WI38 (cell line): ENCODE measurements around the gene INPP5D.

Source experiments
- H3K4me3 ChIP-seq: 2 replicates; pipeline ENCODE4 v1.5.1; 2011; ENCODE audit warnings: low read depth, mild to moderate bottlenecking, control low read depth, low read length
- TF ChIP-seq, protein P1 (sequence below): IDR thresholded peaks from 2 replicates; pipeline ENCODE4 v1.5.1; 2012; ENCODE audit warnings: low read depth, mild to moderate bottlenecking, control low read depth, low read length

The INPP5D gene

DNA sequence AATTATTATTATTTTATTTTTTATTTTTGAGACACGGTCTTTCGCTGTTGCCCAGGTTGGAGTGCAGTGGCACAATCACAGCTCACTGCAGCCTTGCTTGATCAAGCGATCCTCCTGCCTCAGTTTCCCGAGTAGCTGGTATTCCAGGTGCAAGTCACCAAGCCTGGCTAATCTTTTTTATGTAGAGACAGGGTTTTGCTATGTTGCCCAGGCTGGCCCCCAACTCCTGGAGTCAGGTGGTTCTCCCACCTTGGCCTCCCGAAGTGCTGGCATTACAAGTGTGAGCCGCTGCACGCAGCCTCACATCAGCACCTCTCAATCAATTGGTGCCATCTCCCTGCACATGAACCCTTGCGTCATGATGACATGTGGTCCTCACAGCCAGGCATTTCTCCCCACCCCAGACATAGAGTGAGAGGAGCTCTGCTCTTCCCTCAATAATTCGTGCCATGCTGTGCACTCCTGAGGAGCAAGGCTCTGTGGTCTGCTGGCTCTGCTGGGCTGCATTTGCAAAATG lies 5.9 kb downstream of the INPP5D start:
- H3K4me3 ChIP-seq: no peak overlapping the region
- TF ChIP-seq, protein P1, sequence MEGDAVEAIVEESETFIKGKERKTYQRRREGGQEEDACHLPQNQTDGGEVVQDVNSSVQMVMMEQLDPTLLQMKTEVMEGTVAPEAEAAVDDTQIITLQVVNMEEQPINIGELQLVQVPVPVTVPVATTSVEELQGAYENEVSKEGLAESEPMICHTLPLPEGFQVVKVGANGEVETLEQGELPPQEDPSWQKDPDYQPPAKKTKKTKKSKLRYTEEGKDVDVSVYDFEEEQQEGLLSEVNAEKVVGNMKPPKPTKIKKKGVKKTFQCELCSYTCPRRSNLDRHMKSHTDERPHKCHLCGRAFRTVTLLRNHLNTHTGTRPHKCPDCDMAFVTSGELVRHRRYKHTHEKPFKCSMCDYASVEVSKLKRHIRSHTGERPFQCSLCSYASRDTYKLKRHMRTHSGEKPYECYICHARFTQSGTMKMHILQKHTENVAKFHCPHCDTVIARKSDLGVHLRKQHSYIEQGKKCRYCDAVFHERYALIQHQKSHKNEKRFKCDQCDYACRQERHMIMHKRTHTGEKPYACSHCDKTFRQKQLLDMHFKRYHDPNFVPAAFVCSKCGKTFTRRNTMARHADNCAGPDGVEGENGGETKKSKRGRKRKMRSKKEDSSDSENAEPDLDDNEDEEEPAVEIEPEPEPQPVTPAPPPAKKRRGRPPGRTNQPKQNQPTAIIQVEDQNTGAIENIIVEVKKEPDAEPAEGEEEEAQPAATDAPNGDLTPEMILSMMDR: no peak

DNA sequence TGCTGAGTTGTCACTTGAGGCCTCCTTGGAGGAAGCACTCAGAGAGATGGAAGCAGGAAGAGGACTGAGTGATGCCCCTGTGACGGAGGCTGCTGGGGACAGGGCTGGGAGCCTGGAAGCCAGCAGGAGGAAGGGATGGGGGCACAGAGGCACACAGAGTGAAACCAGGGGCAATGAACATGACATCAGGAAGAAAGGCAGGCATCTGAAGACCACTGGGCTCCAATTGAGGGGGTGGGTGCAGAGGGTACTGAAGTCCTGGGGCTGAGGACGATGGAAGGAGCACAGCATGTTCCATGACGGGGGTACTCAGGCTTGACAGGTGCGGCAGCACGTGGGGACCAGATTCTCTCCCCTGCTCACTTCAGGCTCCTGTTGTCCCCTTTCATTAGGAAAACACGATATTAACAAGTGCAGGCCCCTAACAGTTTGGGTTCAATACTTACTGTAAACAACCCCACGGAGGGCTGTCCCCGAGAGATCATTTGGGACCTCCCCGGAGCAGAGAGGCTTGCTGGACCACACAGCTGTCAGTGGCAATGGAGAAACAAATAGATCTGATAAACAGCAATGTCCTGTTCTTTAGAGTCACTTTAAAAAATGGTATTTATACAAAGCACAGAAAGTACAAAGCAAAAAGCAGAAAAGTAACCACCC lies 8.7 kb downstream of the INPP5D start:
- no peak overlapping the region for H3K4me3 ChIP-seq

DNA sequence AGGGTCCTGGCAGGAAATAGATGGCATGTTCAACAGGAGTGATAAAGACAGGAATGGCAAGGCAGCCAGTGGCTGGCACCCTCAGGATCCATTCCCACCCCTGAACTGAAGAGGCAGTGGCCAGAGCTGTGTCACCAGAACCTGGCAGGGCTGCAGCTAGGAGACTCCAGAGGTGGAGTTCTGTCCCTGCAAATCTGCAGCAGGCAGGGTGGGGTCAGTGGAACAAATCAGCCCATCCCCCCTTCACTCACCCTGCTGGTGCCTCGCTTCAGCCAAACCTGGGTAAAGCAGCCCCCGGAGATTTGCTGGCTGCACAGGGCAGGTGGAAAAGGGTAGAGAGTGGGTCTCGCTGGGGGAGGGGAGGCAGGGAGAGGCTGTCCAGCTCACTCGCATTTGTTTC lies 12.7 kb downstream of the INPP5D start:
- TF ChIP-seq, protein P1: no peak
- no peak overlapping the region for H3K4me3 ChIP-seq

More for the DNA sequence above, 8.7 kb downstream of the INPP5D start:
- TF ChIP-seq, protein P1: no peak

DNA sequence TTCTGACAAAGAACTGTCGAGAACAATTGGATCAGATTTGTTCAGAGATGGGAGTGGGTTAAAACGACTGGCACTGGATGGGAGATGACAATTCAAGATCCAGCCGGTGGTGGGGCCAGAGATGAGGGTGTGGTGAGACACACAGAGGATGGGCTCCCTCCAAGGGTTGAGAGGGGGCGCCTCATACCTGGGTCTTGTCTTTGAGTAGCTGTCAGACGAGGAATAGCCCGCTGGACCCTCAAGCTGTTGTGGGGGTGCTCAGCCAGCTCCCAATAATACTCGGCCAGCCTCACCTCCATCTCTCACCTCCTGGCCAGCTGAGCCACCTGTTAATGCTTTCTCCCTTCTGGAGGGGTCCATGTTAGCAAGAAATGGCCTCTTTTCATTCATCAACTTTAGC lies 14.0 kb downstream of the INPP5D start:
- TF ChIP-seq, protein P1: no peak
- no peak overlapping the region for H3K4me3 ChIP-seq

DNA sequence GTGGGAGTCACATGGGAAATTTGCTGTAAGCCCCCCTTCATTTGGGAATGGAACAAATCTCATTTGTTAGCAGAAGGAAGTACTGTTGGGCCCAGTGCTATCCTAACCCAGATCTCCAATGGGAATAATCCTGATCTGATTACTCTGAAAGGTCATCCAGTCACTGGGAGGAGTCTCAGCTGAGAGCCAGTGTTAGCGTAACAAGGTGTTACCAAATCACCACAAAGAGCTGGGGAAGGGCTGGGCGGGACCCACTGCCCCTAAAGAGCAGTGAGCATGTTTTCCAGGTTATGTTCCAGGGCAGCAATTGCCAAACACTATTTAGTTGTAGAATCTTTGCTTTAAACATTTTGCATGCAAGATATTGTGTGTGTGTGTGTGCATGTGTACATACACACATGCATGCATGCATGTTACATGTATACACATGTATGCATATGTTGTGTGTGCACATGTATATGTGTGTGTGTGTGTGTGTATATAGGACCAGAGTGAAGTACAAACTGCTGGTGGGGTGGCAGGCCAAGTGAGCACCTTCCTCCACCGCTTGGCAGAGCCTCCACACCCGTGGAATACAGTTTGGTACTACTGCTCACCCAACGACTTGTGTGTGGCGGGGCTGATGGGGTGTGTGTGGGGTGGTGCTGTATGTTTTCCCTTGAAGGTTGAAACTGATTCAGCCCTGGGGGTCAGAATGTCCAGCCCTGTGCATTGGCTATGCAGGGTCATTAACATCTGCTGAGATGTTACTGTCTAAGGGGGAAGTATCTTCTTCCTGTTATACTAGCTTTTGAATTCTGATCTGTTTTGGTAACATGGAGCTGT lies 15.2 kb downstream of the INPP5D start:
- no peak overlapping the region for H3K4me3 ChIP-seq
- TF ChIP-seq, protein P1: no peak

DNA sequence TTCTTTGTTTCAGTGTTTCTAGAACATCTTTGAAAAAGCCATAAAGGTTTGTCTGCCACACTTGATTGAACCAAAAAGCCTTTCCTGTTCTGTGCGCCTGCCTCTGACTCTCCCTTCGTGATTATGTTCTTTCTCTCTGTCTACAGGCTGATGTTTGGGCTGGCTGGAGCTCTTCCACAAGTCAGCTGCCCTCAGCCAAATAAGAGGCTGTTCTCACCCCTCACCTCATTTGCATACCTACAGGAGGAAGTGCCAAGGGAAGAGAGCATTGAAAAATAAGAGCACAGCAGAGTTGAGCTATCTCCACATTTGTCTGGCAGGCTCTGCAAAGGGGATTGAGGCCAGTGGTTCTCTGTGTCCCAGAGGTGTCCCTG lies 15.8 kb downstream of the INPP5D start:
- no peak overlapping the region for H3K4me3 ChIP-seq
- TF ChIP-seq, protein P1: no peak

DNA sequence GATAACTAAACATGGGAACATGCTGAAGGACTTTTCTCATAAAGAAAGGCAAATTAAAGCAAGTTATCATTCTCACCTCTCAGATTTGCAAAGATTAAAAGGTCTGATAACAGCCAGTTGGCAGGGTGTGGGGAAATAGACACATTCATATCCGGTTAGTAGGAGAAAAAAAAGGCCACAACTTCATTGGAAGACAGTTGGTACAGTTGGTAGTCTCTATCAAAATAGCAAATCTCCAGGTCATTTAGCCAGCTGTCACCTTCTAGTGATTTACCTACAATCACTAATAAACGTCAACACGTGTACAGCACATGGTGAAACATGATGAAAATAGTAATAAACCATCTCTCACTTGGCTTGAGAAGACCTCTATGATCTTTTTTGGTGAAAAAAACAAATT lies 16.6 kb downstream of the INPP5D start:
- TF ChIP-seq, protein P1: no peak
- H3K4me3 ChIP-seq: no peak overlapping the region
